Naive thymus-derived CD4-positive, alpha-beta T cell (primary cell): ENCODE results near the gene ATP23. TPM values are rescaled to one million over a fixed set of nuclear protein-coding genes. Genes with fewer than 3 reads are reported as not detected.

Source experiments
- ATAC-seq: fragments of 150-1000 bp; cut with Tn5 transposase; 2 replicates; pipeline ENCODE4 v1.10.0; 2021; ENCODE audit warnings: mild to moderate bottlenecking, moderate library complexity
- CTCF ChIA-PET: fragments of 350-600 bp; sonication (Branson Sonifier 250); formaldehyde crosslinking; loops from one replicate; lab custom pipeline; 2021; ENCODE audit warnings: antibody characterized with exemption; lab: Charles Lee
- POLR2A ChIA-PET: fragments of 350-600 bp; sonication (Branson Sonifier 250); formaldehyde crosslinking; loops from one replicate; lab custom pipeline; 2021; ENCODE audit warnings: antibody characterized with exemption, inconsistent platforms; lab: Charles Lee
- DNase-seq, 9 donors: peaks; one replicate each; pipeline versions ENCODE4 v3.0.0 to v3.0.0-alpha.2; 2020 to 2022; ENCODE audit warnings: mixed read lengths in 1 of 9
- H3K27ac ChIP-seq: one replicate; pipeline ENCODE4 v1.7.0; 2013; ENCODE audit warnings: mild to moderate bottlenecking, low read depth, low read length, moderate library complexity
- H3K27me3 ChIP-seq, 2 donors: one replicate each; pipeline ENCODE4 v1.7.0; 2013; ENCODE audit warnings: low read length in 2 of 2, mild to moderate bottlenecking in 2 of 2, moderate library complexity in 2 of 2; ENCODE audit not compliant: control insufficient read depth in 2 of 2, insufficient read depth in 2 of 2
- H3K36me3 ChIP-seq, 3 experiments: 1 replicate in 2 of 3; 2 replicates in 1 of 3; pipeline ENCODE4 v1.7.0; 2013; ENCODE audit warnings: low read length in 3 of 3, mild to moderate bottlenecking in 3 of 3, moderate library complexity in 1 of 3; ENCODE audit not compliant: insufficient read depth in 3 of 3, control insufficient read depth in 2 of 3
- H3K4me1 ChIP-seq, 2 donors: one replicate each; pipeline ENCODE4 v1.7.0; 2013; ENCODE audit warnings: low read length in 2 of 2, mild to moderate bottlenecking in 2 of 2, moderate library complexity in 1 of 2; ENCODE audit not compliant: control insufficient read depth in 2 of 2, insufficient read depth in 2 of 2
- H3K4me3 ChIP-seq: 2 replicates; pipeline ENCODE4 v1.7.0; 2013; ENCODE audit warnings: mild to moderate bottlenecking, low read length
- H3K9me3 ChIP-seq, 3 experiments: 1 replicate in 2 of 3; 2 replicates in 1 of 3; pipeline ENCODE4 v1.7.0; 2013; ENCODE audit warnings: low read length in 3 of 3; ENCODE audit not compliant: control insufficient read depth in 2 of 3
- H3K27ac Mint-ChIP-seq, 9 donors: one replicate each; pipeline ENCODE4 v1.8.0; 2020 to 2022; ENCODE audit warnings: mixed read lengths in 9 of 9, mild to moderate bottlenecking in 8 of 9, moderate library complexity in 5 of 9, inconsistent platforms in 2 of 9
- H3K27me3 Mint-ChIP-seq, 5 donors: one replicate each; pipeline ENCODE4 v1.8.0; 2021 to 2022; ENCODE audit warnings: mixed read lengths in 5 of 5, mild to moderate bottlenecking in 1 of 5
- H3K36me3 Mint-ChIP-seq, 5 donors: one replicate each; pipeline ENCODE4 v1.8.0; 2020 to 2022; ENCODE audit warnings: mixed read lengths in 5 of 5, mild to moderate bottlenecking in 3 of 5, inconsistent platforms in 1 of 5
- H3K4me1 Mint-ChIP-seq, 7 donors: one replicate each; pipeline ENCODE4 v1.8.0; 2020 to 2022; ENCODE audit warnings: mixed read lengths in 7 of 7, mild to moderate bottlenecking in 3 of 7, inconsistent platforms in 1 of 7
- H3K4me3 Mint-ChIP-seq, 10 donors: one replicate each; pipeline ENCODE4 v1.8.0; 2020 to 2022; ENCODE audit warnings: mild to moderate bottlenecking in 10 of 10, mixed read lengths in 10 of 10, moderate library complexity in 6 of 10, inconsistent platforms in 2 of 10
- H3K9me3 Mint-ChIP-seq, 11 donors: one replicate each; pipeline ENCODE4 v1.8.0; 2020 to 2022; ENCODE audit warnings: mixed read lengths in 11 of 11, mild to moderate bottlenecking in 4 of 11, inconsistent platforms in 1 of 11, moderate library complexity in 1 of 11
- intact Hi-C, 2 donors: fragments of 100-400 bp; cut with micrococcal nuclease; formaldehyde crosslinking; loops; one replicate each; pipeline ENCODE4 v1.15.1; 2023
- polyA plus RNA-seq, 2 donors: library from polyadenylated mRNA; unstranded; fragments of 300-500 nt; fragmentation: Illumina TruSeq; gene quantifications; one replicate each; pipeline ENCODE4 v1.2.3, GENCODE V29; 2021
- total RNA-seq, 6 experiments: library from RNA in 5 of 6; stranded (reverse) in 5 of 6; gene quantifications; 1 replicate in 5 of 6; 2 replicates in 1 of 6; pipeline ENCODE4 v1.2.3 and lab custom pipeline; 2021 to 2026

The ATP23 gene
- total and polyA plus RNA-seq, 7 experiments from 2014 or later: 7.2 to 31.1 (median 8.4) TPM

DNA sequence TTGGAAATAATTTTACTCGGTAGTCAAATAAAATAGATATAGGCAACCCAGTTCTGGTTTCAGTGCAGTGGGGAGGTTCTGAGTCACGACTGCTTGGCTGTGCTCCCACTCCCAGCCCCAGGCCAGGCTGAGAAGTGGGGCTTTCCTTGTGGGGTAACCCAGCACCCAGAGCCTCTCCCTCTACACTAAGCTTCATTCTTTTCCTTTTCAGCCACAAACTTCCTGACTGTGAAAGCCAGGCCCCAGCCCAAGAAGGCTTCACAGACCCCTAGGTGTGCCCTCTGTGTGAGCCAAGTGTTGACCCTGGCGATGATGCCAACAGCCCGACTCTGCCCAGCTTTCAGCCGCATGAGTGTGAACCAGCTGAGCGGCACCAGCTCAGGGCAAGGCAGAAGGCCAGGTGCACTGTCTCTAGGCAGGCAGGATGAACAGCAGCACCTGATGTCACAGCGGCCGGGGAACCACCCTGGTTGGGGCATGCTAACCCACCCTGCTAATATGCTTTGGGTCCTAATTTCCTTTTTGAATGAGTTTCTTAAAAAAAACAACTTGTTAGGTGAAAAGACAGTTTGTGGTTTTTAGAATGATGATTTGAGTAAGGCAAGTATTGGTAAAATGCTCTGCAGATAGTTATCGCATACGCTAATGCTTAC, 42.2 kb upstream of the ATP23 start:
- ATAC-seq: peak; percentile 91
- peak; percentile 41 to 79 (median 53) for DNase-seq
- H3K9me3 Mint-ChIP-seq: no peaks in the 10 kb centered on the region
- peaks cover 34 to 49% of the 10 kb centered on the region in 2 donors for H3K4me1 ChIP-seq
- peak overlapping the region; percentile 86 to 98 (median 96) for H3K27ac Mint-ChIP-seq
- peaks cover 0 to 2% (median 0%) of the 10 kb centered on the region in 5 donors for H3K27me3 Mint-ChIP-seq
- peaks cover 29 to 60% (median 55%) of the 10 kb centered on the region in 7 donors for H3K4me1 Mint-ChIP-seq
- no peak overlapping the region for H3K4me3 ChIP-seq
- H3K9me3 ChIP-seq: no peaks in the 10 kb centered on the region
- ChIA-PET CTCF (interaction anchor here (0.6 to 1.9 kb wide), 10 partner anchors 10 to 145 kb away, joined by 3 to 12 read pairs (median 4); no protein-coding TSS in a partner anchor), POLR2A (interaction anchor here (0.6 to 2.2 kb wide), 10 partner anchors 11 to 142 kb away, joined by 3 to 21 read pairs (median 4); partner anchors contain the start of genes AVIL and CTDSP2)
- H3K27me3 ChIP-seq: no peaks in the 10 kb centered on the region
- peak overlapping the region; percentile 66 for H3K27ac ChIP-seq
- H3K36me3 ChIP-seq: no peaks in the 10 kb centered on the region
- H3K36me3 Mint-ChIP-seq: no peaks in the 10 kb centered on the region
- intact Hi-C loops: loop anchor here (1.0 to 2.0 kb wide), 5 partner anchors 34 to 378 kb away; partner anchors contain the start of genes CTDSP2 (in 1 of the 2) and DDIT3 (in 1 of the 2)
- peak overlapping the region; percentile 53 to 88 (median 82) for H3K4me3 Mint-ChIP-seq

DNA sequence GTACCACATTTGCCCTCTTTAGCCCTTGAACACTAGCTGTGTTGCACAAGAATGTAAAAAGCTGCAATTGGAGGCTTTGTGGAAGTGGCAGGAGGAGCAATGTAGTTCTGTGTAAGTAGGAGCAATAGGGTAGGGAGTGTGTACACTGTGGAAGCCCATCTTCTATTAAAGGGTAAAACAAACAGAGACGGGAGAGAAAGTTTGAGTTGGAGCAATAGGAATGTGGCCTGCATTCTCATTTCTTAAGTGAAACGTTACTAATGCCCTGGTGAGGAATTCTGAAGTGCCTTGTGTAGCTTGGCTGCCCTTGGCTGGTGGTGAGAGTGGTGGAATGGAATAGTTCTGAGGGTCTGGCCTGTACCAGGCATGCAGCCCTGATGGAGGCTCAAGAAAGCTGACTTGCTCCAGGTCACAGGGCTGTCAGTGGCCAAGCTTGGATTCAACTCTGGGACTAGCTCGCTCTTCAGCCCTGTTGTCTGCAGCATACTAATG, 38.8 kb upstream of the ATP23 start:
- peak overlapping the region in 2 of 9 donors; percentile 10 to 45 for H3K27ac Mint-ChIP-seq

GRCh38 chr12:57904426-57904825, 36.9 kb upstream of the ATP23 start:
- H3K36me3 Mint-ChIP-seq: no peaks in the 10 kb centered on the region
- H3K36me3 ChIP-seq: no peaks in the 10 kb centered on the region
- no peak overlapping the region for H3K4me3 ChIP-seq
- H3K4me1 Mint-ChIP-seq: peaks cover 5 to 16% (median 11%) of the 10 kb centered on the region in 7 donors
- no peaks in the 10 kb centered on the region for H3K27me3 ChIP-seq
- intact Hi-C loops: no loop called here
- H3K27me3 Mint-ChIP-seq: peaks cover 4 to 30% (median 17%) of the 10 kb centered on the region in 5 donors
- no peak overlapping the region for H3K27ac Mint-ChIP-seq
- no peaks in the 10 kb centered on the region for H3K9me3 Mint-ChIP-seq
- H3K4me3 Mint-ChIP-seq: no peak overlapping the region
- POLR2A ChIA-PET: interaction anchor here (0.7 to 1.0 kb wide), 3 partner anchors 10 to 61 kb away, joined by 3 to 5 read pairs (median 3); no protein-coding TSS in a partner anchor
- no peak overlapping the region for H3K27ac ChIP-seq
- CTCF ChIA-PET: interaction anchor here (0.6 to 5.5 kb wide), 22 partner anchors 8 to 163 kb away, joined by 3 to 53 read pairs (median 6); partner anchors contain the start of gene AVIL
- H3K9me3 ChIP-seq: no peaks in the 10 kb centered on the region
- H3K4me1 ChIP-seq: peaks cover 0 to 7% of the 10 kb centered on the region in 2 donors
- no peak for ATAC-seq
- no peak for DNase-seq

More for the DNA sequence above, 38.8 kb upstream of the ATP23 start:
- Mint-ChIP-seq H3K9me3 (no peaks in the 10 kb centered on the region), H3K27me3 (peaks cover 4 to 22% (median 14%) of the 10 kb centered on the region in 5 donors), H3K4me1 (peaks cover 19 to 35% (median 30%) of the 10 kb centered on the region in 7 donors), H3K4me3 (no peak overlapping the region), H3K36me3 (no peaks in the 10 kb centered on the region)
- DNase-seq (no peak), ATAC-seq (no peak)
- no peaks in the 10 kb centered on the region for H3K9me3 ChIP-seq
- H3K4me3 ChIP-seq: no peak overlapping the region
- ChIA-PET POLR2A (interaction anchor here (1.0 to 2.5 kb wide), 4 partner anchors 52 to 80 kb away, joined by 3 to 10 read pairs (median 4); no protein-coding TSS in a partner anchor), CTCF (interaction anchor here (0.8 to 5.5 kb wide), 10 partner anchors 9 to 138 kb away, joined by 3 to 53 read pairs (median 4); no protein-coding TSS in a partner anchor)
- peaks cover 19 to 26% of the 10 kb centered on the region in 2 donors for H3K4me1 ChIP-seq
- intact Hi-C loops: no loop called here
- H3K36me3 ChIP-seq: no peaks in the 10 kb centered on the region
- H3K27me3 ChIP-seq: no peaks in the 10 kb centered on the region
- no peak overlapping the region for H3K27ac ChIP-seq

DNA sequence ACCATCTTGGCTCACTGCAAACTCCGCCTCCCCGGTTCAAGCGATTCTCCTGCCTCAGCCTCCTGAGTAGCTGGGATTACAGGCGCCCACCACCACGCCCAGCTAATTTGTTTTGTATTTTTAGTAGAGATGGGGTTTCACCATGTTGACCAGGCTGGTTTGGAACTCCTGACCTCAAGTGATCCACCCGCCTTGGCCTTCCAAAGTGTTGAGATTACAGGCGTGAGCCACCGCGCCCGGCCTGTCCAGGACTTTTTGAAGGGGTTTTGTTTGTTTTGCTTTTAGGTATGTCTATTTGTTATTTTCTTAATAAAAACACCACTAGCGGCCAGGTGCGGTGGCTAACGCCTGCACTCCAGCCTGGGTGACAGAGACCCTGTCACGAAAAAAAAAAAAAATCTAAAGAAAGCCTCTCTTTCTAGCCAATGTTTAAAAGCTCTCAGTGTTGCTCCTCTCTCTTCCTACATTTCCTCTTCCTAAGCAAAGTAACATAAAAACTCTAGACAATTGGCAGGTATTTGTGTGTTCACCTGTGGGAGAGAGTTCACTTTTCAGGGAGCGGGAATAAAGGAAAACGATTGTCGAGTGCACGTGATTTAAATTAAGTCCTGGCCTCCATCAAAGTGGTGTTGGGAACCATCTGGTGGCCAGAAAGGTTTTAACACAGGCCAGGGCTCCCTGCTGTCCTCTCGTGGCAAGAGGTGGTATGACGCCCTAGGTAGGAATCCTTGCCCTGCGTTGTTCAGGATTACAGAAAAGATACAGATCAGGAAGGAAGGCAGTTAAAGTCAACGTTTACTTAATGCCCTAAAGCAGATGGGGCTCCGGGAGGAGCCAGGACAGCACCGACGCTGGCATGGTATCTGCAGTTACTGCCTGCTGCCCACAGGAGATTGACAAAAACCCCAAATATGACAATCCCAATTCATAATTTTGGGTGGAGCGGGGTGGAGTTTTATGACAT, 36.2 kb upstream of the ATP23 start:
- H3K4me1 ChIP-seq: peaks cover 0 to under 1% of the 10 kb centered on the region in 2 donors
- ChIA-PET CTCF (interaction anchor here (0.6 to 5.5 kb wide), 27 partner anchors 9 to 283 kb away, joined by 3 to 53 read pairs (median 4); partner anchors contain the start of gene AVIL), POLR2A (interaction anchor here (1.0 to 1.8 kb wide), 2 partner anchors 8 to 62 kb away, joined by 3 to 4 read pairs; no protein-coding TSS in a partner anchor)
- H3K36me3 ChIP-seq: no peaks in the 10 kb centered on the region
- no peak overlapping the region for H3K4me3 ChIP-seq
- peak; percentile 64 to 86 (median 76) for DNase-seq
- H3K27ac ChIP-seq: no peak overlapping the region
- H3K4me3 Mint-ChIP-seq: peak overlapping the region; percentile 31 to 73 (median 64)
- intact Hi-C loops: loop anchor here (1.0 kb wide), 10 partner anchors 31 to 446 kb away; partner anchors contain the start of genes TSFM (in 2 of the 2), B4GALNT1 (in 1 of the 2) and GLI1 (in 1 of the 2)
- peak overlapping the region in 5 of 9 donors; percentile 2 to 68 (median 51) for H3K27ac Mint-ChIP-seq
- peaks cover 5 to 11% (median 6%) of the 10 kb centered on the region in 7 donors for H3K4me1 Mint-ChIP-seq
- peak; percentile 100 for ATAC-seq
- no peaks in the 10 kb centered on the region for H3K9me3 Mint-ChIP-seq
- H3K36me3 Mint-ChIP-seq: no peaks in the 10 kb centered on the region
- H3K9me3 ChIP-seq: no peaks in the 10 kb centered on the region
- H3K27me3 ChIP-seq: no peaks in the 10 kb centered on the region
- peaks cover 4 to 36% (median 17%) of the 10 kb centered on the region in 5 donors for H3K27me3 Mint-ChIP-seq

DNA sequence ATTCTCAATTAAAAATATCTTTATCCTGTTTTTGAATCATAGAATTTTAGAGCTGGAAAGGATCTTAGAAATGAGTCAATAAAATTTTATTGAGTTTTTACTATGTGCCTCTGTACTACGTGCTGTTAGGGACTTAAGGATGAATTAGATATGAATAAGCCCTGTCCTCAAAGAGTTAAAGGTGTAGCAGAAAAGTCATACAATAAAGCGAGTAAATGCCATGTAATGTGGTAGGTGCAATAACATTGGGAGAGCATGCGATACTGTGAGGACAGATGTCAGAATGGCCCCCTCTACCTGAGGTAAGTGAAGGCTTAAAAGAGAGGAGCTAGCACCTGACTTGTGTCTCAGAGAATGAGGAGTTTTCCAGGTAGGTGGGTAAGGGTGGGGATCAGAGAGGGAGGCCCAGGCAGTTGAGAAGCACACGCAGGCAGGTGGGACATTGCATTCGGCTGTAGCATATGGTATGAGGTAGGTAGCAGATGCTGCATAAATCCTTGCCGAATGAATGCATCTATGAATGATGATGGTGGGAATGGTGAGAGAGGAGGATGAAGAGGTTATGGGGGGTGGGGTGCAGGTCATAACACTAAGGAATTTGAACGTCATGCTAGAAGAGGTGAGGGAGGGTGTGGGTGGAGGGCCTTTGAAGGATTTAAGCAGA, 35.4 kb upstream of the ATP23 start:
- Mint-ChIP-seq H3K9me3 (no peaks in the 10 kb centered on the region), H3K4me3 (no peak overlapping the region), H3K36me3 (no peaks in the 10 kb centered on the region), H3K27me3 (peaks cover 4 to 39% (median 17%) of the 10 kb centered on the region in 5 donors), H3K27ac (peak overlapping the region in 2 of 9 donors; percentile 21 to 68), H3K4me1 (peaks cover 5 to 11% (median 6%) of the 10 kb centered on the region in 7 donors)
- intact Hi-C loops: loop anchor here (1.0 kb wide), 10 partner anchors 30 to 447 kb away; partner anchors contain the start of genes TSFM (in 2 of the 2), B4GALNT1 (in 1 of the 2) and GLI1 (in 1 of the 2)
- Histone ChIP-seq H3K27me3 (no peaks in the 10 kb centered on the region), H3K9me3 (no peaks in the 10 kb centered on the region), H3K27ac (no peak overlapping the region), H3K4me3 (no peak overlapping the region), H3K4me1 (no peaks in the 10 kb centered on the region), H3K36me3 (no peaks in the 10 kb centered on the region)
- POLR2A ChIA-PET: interaction anchor here (1.8 kb wide), 1 partner anchor 9 kb away, joined by 4 read pairs; no protein-coding TSS in a partner anchor
- DNase-seq (no peak), ATAC-seq (no peak)
- CTCF ChIA-PET: interaction anchor here (1.0 to 5.5 kb wide), 15 partner anchors 10 to 165 kb away, joined by 3 to 53 read pairs (median 6); partner anchors contain the start of gene AVIL
